ENCODE results near the gene MAS1L. TPM values are rescaled to one million over a fixed set of nuclear protein-coding genes. Genes with fewer than 3 reads are reported as not detected.

MAS1L gene
- total RNA-seq, 4 donors from 2014 or later, result 0.37 to 0.48 TPM; not detected in 2

DNA sequence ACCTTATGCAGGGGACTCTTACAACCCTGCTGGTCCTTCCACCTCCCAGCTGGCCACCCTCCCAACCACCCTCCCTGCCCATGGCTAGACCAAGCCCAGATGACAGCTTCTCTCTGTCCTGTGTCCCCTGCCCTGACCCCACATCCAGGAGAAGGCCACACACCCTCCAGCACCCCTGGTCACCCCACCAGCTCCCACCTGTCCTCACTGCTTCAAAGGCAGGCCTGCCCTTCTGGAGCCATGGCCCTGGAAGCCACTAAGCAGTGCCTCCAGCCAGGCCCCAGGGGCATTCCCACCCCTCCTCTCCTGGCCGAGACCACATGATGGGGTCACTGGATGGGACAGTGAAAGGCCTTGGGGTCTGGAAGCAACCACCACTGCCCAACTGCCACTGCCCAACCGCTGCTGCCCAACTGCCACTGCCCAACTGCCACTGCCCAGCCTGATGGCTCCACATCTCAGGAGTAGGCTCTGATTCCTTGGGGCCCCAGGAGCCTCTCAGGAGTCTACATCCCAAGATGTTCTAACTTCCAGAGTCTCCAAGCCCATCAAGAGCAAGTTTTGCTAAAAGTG is 41.3 kb upstream of the MAS1L start:
- H3K4me3 ChIP-seq, result no peak overlapping the region
- H3K27ac ChIP-seq, result no peak overlapping the region
- H3K4me1 ChIP-seq, result no peaks in the 10 kb centered on the region
- intact Hi-C loops (cut with DNase I; ENCODE audit: low total_unique reads), result no loop called here
- H3K9me3 ChIP-seq, result no peaks in the 10 kb centered on the region
- H3K27me3 ChIP-seq, result no peaks in the 10 kb centered on the region
- no peaks in the 10 kb centered on the region for H3K36me3 ChIP-seq
- no peak for TF ChIP-seq POLR2A (IDR thresholded peaks at IDR 0.05)
- TF ChIP-seq, protein P1, sequence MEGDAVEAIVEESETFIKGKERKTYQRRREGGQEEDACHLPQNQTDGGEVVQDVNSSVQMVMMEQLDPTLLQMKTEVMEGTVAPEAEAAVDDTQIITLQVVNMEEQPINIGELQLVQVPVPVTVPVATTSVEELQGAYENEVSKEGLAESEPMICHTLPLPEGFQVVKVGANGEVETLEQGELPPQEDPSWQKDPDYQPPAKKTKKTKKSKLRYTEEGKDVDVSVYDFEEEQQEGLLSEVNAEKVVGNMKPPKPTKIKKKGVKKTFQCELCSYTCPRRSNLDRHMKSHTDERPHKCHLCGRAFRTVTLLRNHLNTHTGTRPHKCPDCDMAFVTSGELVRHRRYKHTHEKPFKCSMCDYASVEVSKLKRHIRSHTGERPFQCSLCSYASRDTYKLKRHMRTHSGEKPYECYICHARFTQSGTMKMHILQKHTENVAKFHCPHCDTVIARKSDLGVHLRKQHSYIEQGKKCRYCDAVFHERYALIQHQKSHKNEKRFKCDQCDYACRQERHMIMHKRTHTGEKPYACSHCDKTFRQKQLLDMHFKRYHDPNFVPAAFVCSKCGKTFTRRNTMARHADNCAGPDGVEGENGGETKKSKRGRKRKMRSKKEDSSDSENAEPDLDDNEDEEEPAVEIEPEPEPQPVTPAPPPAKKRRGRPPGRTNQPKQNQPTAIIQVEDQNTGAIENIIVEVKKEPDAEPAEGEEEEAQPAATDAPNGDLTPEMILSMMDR (IDR thresholded peaks at IDR 0.05), result no peak
- DNase-seq, result no peak

DNA sequence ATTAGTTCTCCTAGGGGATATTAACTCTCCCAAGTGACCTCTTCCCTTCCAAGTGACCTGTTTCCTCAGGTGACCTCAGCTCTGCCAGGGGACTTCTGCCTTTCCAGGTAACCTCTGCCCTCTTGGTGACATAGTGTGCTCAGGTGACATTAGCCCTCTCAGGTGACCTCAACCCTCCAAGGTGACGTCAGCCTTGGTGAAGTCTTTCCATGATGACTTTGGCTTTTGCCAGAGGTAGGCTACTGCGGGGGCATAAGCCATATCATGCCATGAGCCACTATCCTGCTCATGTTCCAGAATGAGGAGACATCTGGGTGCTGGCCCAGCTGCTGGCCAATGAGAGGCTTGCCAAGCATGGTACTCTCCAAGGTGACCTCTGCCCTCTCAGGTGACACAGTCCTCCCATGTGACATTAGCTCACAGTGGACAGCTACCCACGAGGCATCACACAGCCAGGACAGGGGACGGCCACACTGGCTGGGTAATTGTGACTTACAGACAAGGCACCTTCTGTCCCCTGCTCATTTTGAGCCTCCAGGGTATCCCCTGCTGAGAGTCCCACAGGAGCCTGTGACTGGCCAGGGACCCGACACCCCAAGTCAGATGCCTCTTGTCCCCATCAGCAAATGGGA is 40.7 kb upstream of the MAS1L start:
- Histone ChIP-seq H3K4me3 (no peak overlapping the region), H3K36me3 (no peaks in the 10 kb centered on the region), H3K27me3 (no peaks in the 10 kb centered on the region), H3K27ac (no peak overlapping the region), H3K4me1 (no peaks in the 10 kb centered on the region), H3K9me3 (no peaks in the 10 kb centered on the region)
- no peak for DNase-seq
- TF ChIP-seq, protein P1 (IDR thresholded peaks at IDR 0.05), result no peak
- TF ChIP-seq POLR2A (IDR thresholded peaks at IDR 0.05), result no peak
- intact Hi-C loops (cut with DNase I; ENCODE audit: low total_unique reads), result no loop called here

DNA sequence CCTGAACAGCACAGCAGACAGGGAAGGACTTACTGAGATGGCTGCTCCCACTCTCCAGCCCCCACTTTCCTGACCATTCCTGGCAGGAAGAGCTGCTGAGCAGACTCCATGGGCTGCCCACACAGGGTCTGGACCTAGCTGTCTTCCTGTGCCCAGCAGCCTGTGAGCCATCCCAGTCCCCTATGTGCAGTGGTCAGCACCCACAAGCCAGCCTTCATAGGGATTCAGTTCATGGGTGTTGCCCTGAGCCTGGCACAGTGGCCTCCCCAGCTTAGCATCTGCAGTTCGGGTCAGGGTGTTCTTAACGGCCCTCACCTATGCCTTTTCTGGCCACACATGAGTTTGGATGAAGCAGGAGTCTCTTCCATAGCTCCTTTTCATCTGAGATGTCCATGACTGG is 39.8 kb upstream of the MAS1L start:
- no peak for TF ChIP-seq POLR2A (IDR thresholded peaks at IDR 0.05)
- TF ChIP-seq, protein P1 (IDR thresholded peaks at IDR 0.05), result no peak
- Histone ChIP-seq H3K9me3 (no peaks in the 10 kb centered on the region), H3K27me3 (no peaks in the 10 kb centered on the region), H3K4me1 (no peaks in the 10 kb centered on the region), H3K36me3 (no peaks in the 10 kb centered on the region), H3K4me3 (no peak overlapping the region), H3K27ac (no peak overlapping the region)
- no peak for DNase-seq
- intact Hi-C loops (cut with DNase I; ENCODE audit: low total_unique reads), result no loop called here

DNA sequence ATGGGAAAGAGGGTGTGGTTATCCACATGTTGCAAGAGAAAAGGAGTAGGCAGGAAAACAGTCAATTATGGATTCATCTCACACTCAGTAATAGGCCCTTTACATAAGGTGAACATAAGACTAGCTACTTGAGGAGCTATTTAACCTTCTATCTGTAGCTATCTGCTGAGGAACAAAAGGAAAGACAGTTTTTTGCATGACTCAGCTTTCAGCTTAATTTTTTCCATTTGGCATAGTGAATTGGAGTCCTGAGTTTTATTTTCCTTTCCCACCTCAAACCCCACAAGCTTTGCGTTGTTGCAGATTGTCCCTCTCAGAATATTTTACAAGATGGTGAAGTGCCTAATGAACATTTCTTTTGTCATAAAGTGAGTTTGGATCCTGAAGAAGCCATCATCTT is 39.4 kb upstream of the MAS1L start:
- no peak for DNase-seq
- H3K36me3 ChIP-seq, result no peaks in the 10 kb centered on the region
- no peak overlapping the region for H3K27ac ChIP-seq
- H3K27me3 ChIP-seq, result no peaks in the 10 kb centered on the region
- intact Hi-C loops (cut with DNase I; ENCODE audit: low total_unique reads), result no loop called here
- no peaks in the 10 kb centered on the region for H3K9me3 ChIP-seq
- H3K4me3 ChIP-seq, result no peak overlapping the region
- TF ChIP-seq, protein P1 (IDR thresholded peaks at IDR 0.05), result no peak
- TF ChIP-seq POLR2A (IDR thresholded peaks at IDR 0.05), result no peak
- no peaks in the 10 kb centered on the region for H3K4me1 ChIP-seq

DNA sequence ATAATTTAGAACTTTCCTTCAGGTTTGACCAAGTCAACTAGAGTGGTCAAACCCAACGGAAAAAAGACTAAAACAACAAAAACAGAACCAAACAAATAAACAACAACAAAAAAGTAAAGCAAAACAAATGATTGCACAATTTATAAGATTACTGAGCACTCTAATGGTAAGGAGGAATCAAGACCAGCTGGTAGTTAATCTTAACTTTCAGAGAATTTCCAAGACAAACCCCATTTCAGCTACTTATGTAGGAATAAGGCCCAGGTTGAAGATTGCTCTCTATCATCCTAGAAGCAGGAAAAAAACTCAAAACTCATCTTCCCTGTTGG is 37.5 kb upstream of the MAS1L start:
- no peaks in the 10 kb centered on the region for H3K4me1 ChIP-seq
- H3K36me3 ChIP-seq, result no peaks in the 10 kb centered on the region
- no peaks in the 10 kb centered on the region for H3K27me3 ChIP-seq
- H3K9me3 ChIP-seq, result no peaks in the 10 kb centered on the region
- DNase-seq, result no peak
- TF ChIP-seq, protein P1 (IDR thresholded peaks at IDR 0.05), result no peak
- TF ChIP-seq POLR2A (IDR thresholded peaks at IDR 0.05), result no peak
- H3K27ac ChIP-seq, result no peak overlapping the region
- H3K4me3 ChIP-seq, result no peak overlapping the region
- intact Hi-C loops (cut with DNase I; ENCODE audit: low total_unique reads), result no loop called here
